Measurements from ENCODE around the gene SARM1. TPM values are rescaled to one million over a fixed set of nuclear protein-coding genes. Genes with fewer than 3 reads are reported as not detected.

Gene SARM1
- total and polyA plus RNA-seq, 2 of the 13 experiments (the other 11 are each of a cell fraction or from before 2014, with no cell fraction given) = 0.73 to 0.86 TPM

DNA sequence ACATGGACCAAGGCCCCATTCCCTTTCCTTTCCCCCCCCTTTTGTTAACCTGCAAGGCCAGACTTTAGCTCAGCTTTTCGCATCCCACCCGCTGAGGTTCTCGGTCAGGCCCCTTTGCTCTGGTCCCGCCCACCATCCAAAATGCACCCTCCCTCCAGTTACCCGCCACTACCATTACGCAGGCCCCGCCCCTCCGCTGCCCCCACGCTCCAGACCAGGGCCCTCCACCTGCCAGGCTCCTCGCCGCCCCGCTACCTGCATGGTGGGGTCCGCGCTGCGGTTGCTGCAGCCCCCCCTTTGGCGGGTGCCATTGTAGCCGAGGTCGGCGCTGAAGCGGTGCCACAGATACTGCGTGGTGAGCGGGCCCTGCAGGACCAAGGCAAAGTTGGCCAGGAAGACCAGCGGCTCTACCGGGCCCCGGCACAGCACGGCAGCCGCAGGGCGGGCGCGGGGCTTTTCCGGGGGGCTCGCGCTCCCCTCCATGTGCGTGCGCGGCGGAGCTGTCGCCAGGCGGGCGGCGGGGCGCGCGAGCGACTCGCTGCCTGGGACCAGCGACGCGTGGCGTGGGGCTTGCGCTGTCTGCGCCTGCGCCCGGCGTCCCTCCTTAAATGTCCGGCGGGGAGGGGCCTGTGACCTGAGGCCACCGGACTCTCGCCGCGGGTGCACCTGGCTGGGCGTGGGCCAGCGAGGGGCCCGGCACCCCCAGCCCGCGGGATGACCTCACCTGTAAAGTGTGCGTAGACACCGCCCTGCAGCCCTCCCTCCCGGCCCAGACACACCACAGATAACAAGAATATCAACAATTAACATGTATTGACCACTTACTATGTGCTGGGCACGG lies 34.4 kb downstream of the SARM1 start, which contains the start of gene SLC46A1 (continued):
- TF ChIP-seq, protein P1, sequence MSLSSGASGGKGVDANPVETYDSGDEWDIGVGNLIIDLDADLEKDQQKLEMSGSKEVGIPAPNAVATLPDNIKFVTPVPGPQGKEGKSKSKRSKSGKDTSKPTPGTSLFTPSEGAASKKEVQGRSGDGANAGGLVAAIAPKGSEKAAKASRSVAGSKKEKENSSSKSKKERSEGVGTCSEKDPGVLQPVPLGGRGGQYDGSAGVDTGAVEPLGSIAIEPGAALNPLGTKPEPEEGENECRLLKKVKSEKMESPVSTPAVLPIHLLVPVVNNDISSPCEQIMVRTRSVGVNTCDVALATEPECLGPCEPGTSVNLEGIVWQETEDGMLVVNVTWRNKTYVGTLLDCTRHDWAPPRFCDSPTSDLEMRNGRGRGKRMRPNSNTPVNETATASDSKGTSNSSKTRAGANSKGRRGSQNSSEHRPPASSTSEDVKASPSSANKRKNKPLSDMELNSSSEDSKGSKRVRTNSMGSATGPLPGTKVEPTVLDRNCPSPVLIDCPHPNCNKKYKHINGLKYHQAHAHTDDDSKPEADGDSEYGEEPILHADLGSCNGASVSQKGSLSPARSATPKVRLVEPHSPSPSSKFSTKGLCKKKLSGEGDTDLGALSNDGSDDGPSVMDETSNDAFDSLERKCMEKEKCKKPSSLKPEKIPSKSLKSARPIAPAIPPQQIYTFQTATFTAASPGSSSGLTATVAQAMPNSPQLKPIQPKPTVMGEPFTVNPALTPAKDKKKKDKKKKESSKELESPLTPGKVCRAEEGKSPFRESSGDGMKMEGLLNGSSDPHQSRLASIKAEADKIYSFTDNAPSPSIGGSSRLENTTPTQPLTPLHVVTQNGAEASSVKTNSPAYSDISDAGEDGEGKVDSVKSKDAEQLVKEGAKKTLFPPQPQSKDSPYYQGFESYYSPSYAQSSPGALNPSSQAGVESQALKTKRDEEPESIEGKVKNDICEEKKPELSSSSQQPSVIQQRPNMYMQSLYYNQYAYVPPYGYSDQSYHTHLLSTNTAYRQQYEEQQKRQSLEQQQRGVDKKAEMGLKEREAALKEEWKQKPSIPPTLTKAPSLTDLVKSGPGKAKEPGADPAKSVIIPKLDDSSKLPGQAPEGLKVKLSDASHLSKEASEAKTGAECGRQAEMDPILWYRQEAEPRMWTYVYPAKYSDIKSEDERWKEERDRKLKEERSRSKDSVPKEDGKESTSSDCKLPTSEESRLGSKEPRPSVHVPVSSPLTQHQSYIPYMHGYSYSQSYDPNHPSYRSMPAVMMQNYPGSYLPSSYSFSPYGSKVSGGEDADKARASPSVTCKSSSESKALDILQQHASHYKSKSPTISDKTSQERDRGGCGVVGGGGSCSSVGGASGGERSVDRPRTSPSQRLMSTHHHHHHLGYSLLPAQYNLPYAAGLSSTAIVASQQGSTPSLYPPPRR (CRISPR knock-in tag; IDR thresholded peaks at IDR 0.05; ENCODE audit: borderline replicate concordance) = peak; percentile 19; the same call in 1 of the 2 replicates
- TF ChIP-seq, protein P2, sequence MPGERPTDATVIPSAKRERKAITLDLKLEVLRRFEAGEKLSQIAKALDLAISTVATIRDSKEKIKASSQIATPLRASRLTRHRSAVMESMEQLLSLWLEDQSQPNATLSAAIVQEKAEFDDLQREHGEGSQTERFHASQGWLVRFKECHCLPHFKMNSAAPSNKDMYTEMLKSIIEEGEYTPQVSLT (CRISPR knock-in tag; IDR thresholded peaks at IDR 0.05; ENCODE audit: borderline replicate concordance, low read depth) = no peak
- TF ChIP-seq ZNF619 (CRISPR knock-in tag; IDR thresholded peaks at IDR 0.05) = no peak
- TF ChIP-seq, protein P3, sequence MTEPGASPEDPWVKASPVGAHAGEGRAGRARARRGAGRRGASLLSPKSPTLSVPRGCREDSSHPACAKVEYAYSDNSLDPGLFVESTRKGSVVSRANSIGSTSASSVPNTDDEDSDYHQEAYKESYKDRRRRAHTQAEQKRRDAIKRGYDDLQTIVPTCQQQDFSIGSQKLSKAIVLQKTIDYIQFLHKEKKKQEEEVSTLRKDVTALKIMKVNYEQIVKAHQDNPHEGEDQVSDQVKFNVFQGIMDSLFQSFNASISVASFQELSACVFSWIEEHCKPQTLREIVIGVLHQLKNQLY (CRISPR knock-in tag; IDR thresholded peaks at IDR 0.05) = no peak
- 0 out of 2 replicates have a peak, but pooled peaks have one; percentile 38 for TF ChIP-seq NR2C2 (CRISPR knock-in tag; IDR thresholded peaks at IDR 0.05; ENCODE audit: borderline replicate concordance)
- no peak for TF ChIP-seq SRSF9 (IDR thresholded peaks at IDR 0.05; ENCODE audit: borderline replicate concordance, insufficient read depth, low read depth, low read length, poor library complexity, severe bottlenecking)
- TF ChIP-seq, protein P4, sequence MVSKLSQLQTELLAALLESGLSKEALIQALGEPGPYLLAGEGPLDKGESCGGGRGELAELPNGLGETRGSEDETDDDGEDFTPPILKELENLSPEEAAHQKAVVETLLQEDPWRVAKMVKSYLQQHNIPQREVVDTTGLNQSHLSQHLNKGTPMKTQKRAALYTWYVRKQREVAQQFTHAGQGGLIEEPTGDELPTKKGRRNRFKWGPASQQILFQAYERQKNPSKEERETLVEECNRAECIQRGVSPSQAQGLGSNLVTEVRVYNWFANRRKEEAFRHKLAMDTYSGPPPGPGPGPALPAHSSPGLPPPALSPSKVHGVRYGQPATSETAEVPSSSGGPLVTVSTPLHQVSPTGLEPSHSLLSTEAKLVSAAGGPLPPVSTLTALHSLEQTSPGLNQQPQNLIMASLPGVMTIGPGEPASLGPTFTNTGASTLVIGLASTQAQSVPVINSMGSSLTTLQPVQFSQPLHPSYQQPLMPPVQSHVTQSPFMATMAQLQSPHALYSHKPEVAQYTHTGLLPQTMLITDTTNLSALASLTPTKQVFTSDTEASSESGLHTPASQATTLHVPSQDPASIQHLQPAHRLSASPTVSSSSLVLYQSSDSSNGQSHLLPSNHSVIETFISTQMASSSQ (IDR thresholded peaks at IDR 0.05; ENCODE audit: low read depth) = no peak
- TF ChIP-seq, protein P4 (CRISPR knock-in tag; IDR thresholded peaks at IDR 0.05; ENCODE audit: borderline replicate concordance) = peak; percentile 6; the same call in 1 of the 2 replicates
- no peak for TF ChIP-seq ZIK1 (CRISPR knock-in tag; IDR thresholded peaks at IDR 0.05; ENCODE audit: borderline replicate concordance, low read depth)
- no peak for TF ChIP-seq ZNF737 (CRISPR knock-in tag; IDR thresholded peaks at IDR 0.05; ENCODE audit: borderline replicate concordance)
- TF ChIP-seq NFIB (CRISPR knock-in tag; IDR thresholded peaks at IDR 0.05; ENCODE audit: borderline replicate concordance) = no peak
- TF ChIP-seq ZBTB8A (CRISPR knock-in tag; IDR thresholded peaks at IDR 0.05; ENCODE audit: borderline replicate concordance, low read depth) = no peak
- TF ChIP-seq ZNF251 (CRISPR knock-in tag; IDR thresholded peaks at IDR 0.05) = no peak
- 0 out of 2 replicates have a peak, but pooled peaks have one; percentile 7 for TF ChIP-seq TBX2 (CRISPR knock-in tag; IDR thresholded peaks at IDR 0.05; ENCODE audit: borderline replicate concordance)
- no peak for TF ChIP-seq NBN (conservative IDR thresholded peaks at IDR 0.05)
- peak; percentile 34; the same call in 1 of the 2 replicates for TF ChIP-seq ZNF768 (CRISPR knock-in tag; IDR thresholded peaks at IDR 0.05)
- no peak for TF ChIP-seq NRL (CRISPR knock-in tag; IDR thresholded peaks at IDR 0.05; ENCODE audit: borderline replicate concordance)
- TF ChIP-seq TCF7L2 (IDR thresholded peaks at IDR 0.05; ENCODE audit: low read depth, low read length) = no peak
